NCI-H524 treated with DMSO at 0.1 percent for 48 hours (cell line): ENCODE data around the gene CHRNA4.

Experiments used
- DNase-seq: peaks from one replicate; lab custom pipeline; 2025; lab: John Stamatoyannopoulos, UW

The CHRNA4 gene

GRCh38 chr20:63360850-63361518, at the start of gene CHRNA4:
Gene CHRNA4 (minus strand): TSS chr20:63361349. CDS start chr20:63361165, 184 bp downstream.
- DNase-seq: no peak

GRCh38 chr20:63409834-63410435, 48.8 kb upstream of the CHRNA4 start:
- DNase-seq: no peak

- DNase-seq: no peak
Measured at GRCh38 chr20:63409066-63409833, 48.1 kb upstream of the CHRNA4 start.

GRCh38 chr20:63408684-63409046, 47.5 kb upstream of the CHRNA4 start:
- no peak for DNase-seq

GRCh38 chr20:63407928-63408683, 47.0 kb upstream of the CHRNA4 start:
- DNase-seq: no peak

- DNase-seq: no peak
Measured at GRCh38 chr20:63406617-63407245, 45.6 kb upstream of the CHRNA4 start.

GRCh38 chr20:63406011-63406410, 44.9 kb upstream of the CHRNA4 start:
- no peak for DNase-seq

GRCh38 chr20:63405102-63405730, 44.1 kb upstream of the CHRNA4 start:
- DNase-seq: no peak

- DNase-seq: no peak
Measured at GRCh38 chr20:63404129-63405085, 43.3 kb upstream of the CHRNA4 start.

GRCh38 chr20:63403403-63404105, 42.4 kb upstream of the CHRNA4 start:
- DNase-seq: no peak

GRCh38 chr20:63402860-63403220, 41.7 kb upstream of the CHRNA4 start:
- no peak for DNase-seq

GRCh38 chr20:63402181-63402859, 41.2 kb upstream of the CHRNA4 start:
- no peak for DNase-seq

- no peak for DNase-seq
Measured at GRCh38 chr20:63401384-63402110, 40.4 kb upstream of the CHRNA4 start.

GRCh38 chr20:63400486-63401210, 39.5 kb upstream of the CHRNA4 start:
- no peak for DNase-seq

GRCh38 chr20:63399596-63400375, 38.6 kb upstream of the CHRNA4 start:
- DNase-seq: no peak

- no peak for DNase-seq
Measured at GRCh38 chr20:63398744-63399514, 37.8 kb upstream of the CHRNA4 start.
